A549 (cell line): ENCODE data around the gene ELF3. TPM values are rescaled to one million over a fixed set of nuclear protein-coding genes. Genes with fewer than 3 reads are reported as not detected.

Experiments
- ATAC-seq, 2 experiments: fragments of 200-7000 bp in 1 of 2; fragments of >200 bp in 1 of 2; cut with Nextera tagmentation in 1 of 2; cut with Tn5 transposase in 1 of 2; 3 replicates each; pipeline versions ENCODE4 v1.8.0 to v1.9.1; 2018 to 2020; ENCODE audit warnings: mild to moderate bottlenecking in 1 of 2, moderate library complexity in 1 of 2
- CTCF ChIA-PET: fragments of 300-600 bp; sonication (Branson Sonifier 250); formaldehyde crosslinking; extraction: SDS; loops from one replicate; lab custom pipeline; 2021; ENCODE audit warnings: antibody characterized with exemption, inconsistent platforms; lab: Yijun Ruan, JAX
- POLR2A ChIA-PET: fragments of 350-600 bp; formaldehyde crosslinking; extraction: SDS; loops from one replicate; lab custom pipeline; 2021; ENCODE audit warnings: antibody characterized with exemption, inconsistent platforms; lab: Yijun Ruan, JAX
- DNase-seq, 2 experiments: peaks; one replicate each; pipeline versions ENCODE4 v3.0.0 to v3.0.0-alpha.2; 2011 to 2016; ENCODE audit warnings: low read depth in 1 of 2, low spot score in 1 of 2
- FAIRE-seq: peaks from 2 replicates; lab custom pipeline; 2011; peaks lifted over from hg19 to GRCh38; lab: Jason Lieb, UNC
- H3K27ac ChIP-seq, 2 experiments: fragments of >200 bp; sonication (Bioruptor Twin); formaldehyde crosslinking; 3 replicates each; pipeline ENCODE4 v1.5.1; 2016 to 2017
- H3K4me1 ChIP-seq: fragments of >200 bp; sonication (Bioruptor Twin); formaldehyde crosslinking; 3 replicates; pipeline ENCODE4 v1.6.1; 2016
- H3K4me2 ChIP-seq: fragments of >200 bp; sonication (Bioruptor Twin); formaldehyde crosslinking; 3 replicates; pipeline ENCODE4 v1.6.1; 2016
- H3K4me3 ChIP-seq: fragments of >200 bp; sonication (Bioruptor Twin); formaldehyde crosslinking; 3 replicates; pipeline ENCODE4 v1.5.1; 2016
- H3K9me3 ChIP-seq: fragments of >200 bp; sonication (Bioruptor Twin); formaldehyde crosslinking; 3 replicates; pipeline ENCODE4 v1.6.1; 2016
- ATOH8 ChIP-seq: fragments of 250-450 bp; sonication (Bioruptor Pico); IDR thresholded peaks from 2 replicates; pipeline ENCODE4 v1.5.0; 2020; ENCODE audit warnings: low read depth, mild to moderate bottlenecking, moderate library complexity
- BHLHE40 ChIP-seq: IDR thresholded peaks from 2 replicates; pipeline ENCODE4 v1.6.1; 2012; ENCODE audit warnings: low read depth, low read length, inconsistent platforms
- CBX2 ChIP-seq: fragments of 200-600 bp; sonication (generic); IDR thresholded peaks from 2 replicates; pipeline ENCODE4 v1.6.1; 2016; ENCODE audit warnings: low read depth, mild to moderate bottlenecking, borderline replicate concordance
- CBX8 ChIP-seq: fragments of 200-600 bp; sonication (generic); IDR thresholded peaks from 2 replicates; pipeline ENCODE4 v1.6.1; 2016
- CEBPB ChIP-seq, 2 experiments: fragments of >200 bp in 1 of 2; sonication (Bioruptor Twin) in 1 of 2; formaldehyde crosslinking in 1 of 2; IDR thresholded peaks; 2 replicates each; pipeline ENCODE4 v1.6.1; 2012 to 2016
- CHD2 ChIP-seq: fragments of 150-350 bp; IDR thresholded peaks from 2 replicates; pipeline ENCODE4 v1.6.1; 2014; ENCODE audit warnings: low read length; ENCODE audit not compliant: partially characterized antibody
- E2F6 ChIP-seq: IDR thresholded peaks from 2 replicates; pipeline ENCODE4 v1.6.1; 2012; ENCODE audit warnings: low read depth, borderline replicate concordance
- ELK1 ChIP-seq: fragments of 150-350 bp; IDR thresholded peaks from 2 replicates; pipeline ENCODE4 v1.6.1; 2014; ENCODE audit warnings: low read depth, mild to moderate bottlenecking, low read length
- ESRRA ChIP-seq: fragments of 150-350 bp; IDR thresholded peaks from 2 replicates; pipeline ENCODE4 v1.6.1; 2014; ENCODE audit warnings: mild to moderate bottlenecking, low read length, borderline replicate concordance
- FOSB ChIP-seq: fragments of 250-450 bp; sonication (Bioruptor Pico); IDR thresholded peaks from 2 replicates; pipeline ENCODE4 v1.5.0; 2020; ENCODE audit warnings: mild to moderate bottlenecking, moderate library complexity
- FOSL2 ChIP-seq, 2 experiments: fragments of 450-650 bp in 1 of 2; fragments of >200 bp in 1 of 2; sonication (Bioruptor Twin) in 1 of 2; formaldehyde crosslinking; IDR thresholded peaks; 2 replicates each; pipeline versions ENCODE4 v1.5.0 to v1.6.1; 2016 to 2020; ENCODE audit warnings: mild to moderate bottlenecking in 1 of 2, moderate library complexity in 1 of 2
- FOXS1 ChIP-seq: fragments of 250-450 bp; sonication (Bioruptor Pico); IDR thresholded peaks from 2 replicates; pipeline ENCODE4 v1.5.0; 2020; ENCODE audit warnings: mild to moderate bottlenecking, moderate library complexity
- HDAC2 ChIP-seq: fragments of 200-600 bp; sonication (generic); IDR thresholded peaks from 2 replicates; pipeline ENCODE4 v1.6.1; 2016
- HEYL ChIP-seq: fragments of 250-450 bp; sonication (Bioruptor Pico); IDR thresholded peaks from 2 replicates; pipeline ENCODE4 v1.8.0; 2021; ENCODE audit warnings: mild to moderate bottlenecking, moderate library complexity
- HMGXB4 ChIP-seq: fragments of 250-450 bp; sonication (Bioruptor Pico); IDR thresholded peaks from 2 replicates; pipeline ENCODE4 v1.5.0; 2021; ENCODE audit warnings: mild to moderate bottlenecking, moderate library complexity, borderline replicate concordance
- HOXA7 ChIP-seq: fragments of 250-450 bp; sonication (Bioruptor Pico); IDR thresholded peaks from 2 replicates; pipeline ENCODE4 v1.5.0; 2020; ENCODE audit warnings: mild to moderate bottlenecking, moderate library complexity
- JUN ChIP-seq, 2 experiments: fragments of >200 bp; sonication (Bioruptor Twin); formaldehyde crosslinking; IDR thresholded peaks; 2 replicates in 1 of 2; 3 replicates in 1 of 2; pipeline ENCODE4 v1.6.1; 2016 to 2017
- JUNB ChIP-seq: fragments of >200 bp; sonication (Bioruptor Twin); formaldehyde crosslinking; IDR thresholded peaks from 2 replicates; pipeline ENCODE4 v1.6.1; 2016
- KDM1A ChIP-seq: fragments of 200-600 bp; sonication (generic); IDR thresholded peaks from 2 replicates; pipeline ENCODE4 v1.6.1; 2016; ENCODE audit warnings: low read depth, mild to moderate bottlenecking
- MAFK ChIP-seq: fragments of 450-650 bp; IDR thresholded peaks from 2 replicates; pipeline ENCODE4 v1.6.1; 2014; ENCODE audit not compliant: partially characterized antibody
- MYC ChIP-seq: IDR thresholded peaks from 2 replicates; pipeline ENCODE4 v1.6.1; 2012; ENCODE audit warnings: mild to moderate bottlenecking, inconsistent platforms, low read length, improper control_type of control experiment, borderline replicate concordance
- NFE2L2 ChIP-seq: fragments of 150-350 bp; conservative IDR thresholded peaks from 2 replicates; pipeline ENCODE4 v1.6.1; 2014; ENCODE audit warnings: low read length
- NPAS2 ChIP-seq: fragments of 250-450 bp; sonication (Bioruptor Pico); IDR thresholded peaks from 2 replicates; pipeline ENCODE4 v1.8.0; 2022; ENCODE audit warnings: mild to moderate bottlenecking, moderate library complexity, borderline replicate concordance
- PHF8 ChIP-seq: fragments of 200-600 bp; sonication (generic); IDR thresholded peaks from 2 replicates; pipeline ENCODE4 v1.6.1; 2016; ENCODE audit warnings: low read depth, mild to moderate bottlenecking, antibody characterized with exemption, moderate library complexity, borderline replicate concordance
- POLR2A ChIP-seq: IDR thresholded peaks from 2 replicates; pipeline ENCODE4 v1.6.1; 2012; ENCODE audit warnings: mild to moderate bottlenecking, low read length
- POLR2AphosphoS2 ChIP-seq: conservative IDR thresholded peaks from 2 replicates; pipeline ENCODE4 v1.6.1; 2012; ENCODE audit warnings: low read length, improper control_type of control experiment, inconsistent platforms
- RARB ChIP-seq: fragments of 250-450 bp; sonication (Bioruptor Pico); IDR thresholded peaks from 2 replicates; pipeline ENCODE4 v1.8.0; 2021; ENCODE audit warnings: mild to moderate bottlenecking, moderate library complexity
- RCOR1 ChIP-seq: fragments of 150-350 bp; IDR thresholded peaks from 2 replicates; pipeline ENCODE4 v1.6.1; 2014; ENCODE audit warnings: antibody characterized with exemption, low read length, low read depth
- RNF2 ChIP-seq: fragments of 200-600 bp; sonication (generic); IDR thresholded peaks from 2 replicates; pipeline ENCODE4 v1.6.1; 2016; ENCODE audit warnings: low read depth, mild to moderate bottlenecking, antibody characterized with exemption, moderate library complexity, borderline replicate concordance
- SREBF2 ChIP-seq: fragments of 450-650 bp; IDR thresholded peaks from 2 replicates; pipeline ENCODE4 v1.6.1; 2014; ENCODE audit warnings: mild to moderate bottlenecking, moderate library complexity
- TFCP2L1 ChIP-seq: fragments of 250-450 bp; sonication (Bioruptor Pico); IDR thresholded peaks from 2 replicates; pipeline ENCODE4 v1.5.0; 2021; ENCODE audit warnings: mild to moderate bottlenecking
- USF2 ChIP-seq: fragments of 450-650 bp; IDR thresholded peaks from 2 replicates; pipeline ENCODE4 v1.6.1; 2014; ENCODE audit warnings: antibody characterized with exemption
- ZC3H11A ChIP-seq: fragments of 450-650 bp; IDR thresholded peaks from 2 replicates; pipeline ENCODE4 v1.6.1; 2014; ENCODE audit warnings: antibody characterized with exemption, mild to moderate bottlenecking
- ZFP36 ChIP-seq: fragments of 450-650 bp; IDR thresholded peaks from 2 replicates; pipeline ENCODE4 v1.6.1; 2014; ENCODE audit warnings: borderline replicate concordance; ENCODE audit not compliant: partially characterized antibody
- ZSCAN20 ChIP-seq: fragments of 250-450 bp; sonication (Bioruptor Pico); IDR thresholded peaks from 2 replicates; pipeline ENCODE4 v1.8.0; 2022; ENCODE audit warnings: mild to moderate bottlenecking, moderate library complexity
- WGBS: methylation state at CpG from one replicate; pipeline ENCODE4 v1.1.6; 2017; ENCODE audit errors: missing lambda C conversion rate; 5-methylcytosine and 5-hydroxymethylcytosine counted together
- polyA plus RNA-seq, 4 experiments: library from polyadenylated mRNA; depleted of rRNA in 3 of 4; stranded (reverse); fragments of >200 nt; fragmentation: RNase III in 1 of 4; extraction: RNeasy Plus Mini Kit Qiagen cat#74134 plus additional on column Dnase treatment in 1 of 4; gene quantifications; 2 replicates in 3 of 4; 3 replicates in 1 of 4; pipeline ENCODE4 v1.2.3, GENCODE V29; 2011 to 2017

The ELF3 gene
- polyA plus RNA-seq, 2 of the 4 experiments (the other 2 are of a cell fraction), result 180 to 334 TPM

GRCh38 chr1:202016022-202016810 lies 5.8 kb downstream of the ELF3 start:
- peak overlapping the region; percentile 95 for H3K4me3 ChIP-seq
- ATAC-seq (no peak), DNase-seq (peak in 1 of 2 experiments; percentile 79), FAIRE-seq (no peak)
- peak overlapping the region; percentile 88 for H3K4me2 ChIP-seq
- 55% methylated on average over 9 of the region's 9 CpGs for WGBS
- H3K9me3 ChIP-seq, result no peaks in the 10 kb centered on the region
- H3K27ac ChIP-seq, result peak overlapping the region; percentile 93 to 94
- POLR2A ChIA-PET, result interaction anchor here (2.3 to 4.7 kb wide), 2 partner anchors 19 to 41 kb away, joined by 11 to 68 read pairs; no protein-coding TSS in a partner anchor
- CTCF ChIA-PET, result interaction anchor here (0.9 to 46.8 kb wide), 9 partner anchors 9 to 155 kb away, joined by 3 to 1624 read pairs (median 6); partner anchors contain the start of gene GPR37L1
- H3K4me1 ChIP-seq, result peaks cover 72% of the 10 kb centered on the region
- TF ChIP-seq SREBF2 (no peak), PHF8 (no peak), POLR2AphosphoS2 (no peak; the same call in none of the 2 replicates), HMGXB4 (no peak; the same call in 1 of the 2 replicates), RARB (CRISPR knock-in tag) (peak; percentile 72; the same call in 1 of the 2 replicates), HOXA7 (CRISPR knock-in tag) (peak; percentile 90), HEYL (no peak), CEBPB (IDR thresholded peaks at IDR 0.05) (no peak), TFCP2L1 (CRISPR knock-in tag) (0 out of 2 replicates have a peak, but pooled peaks have one; percentile 49), ELK1 (no peak), POLR2A (no peak), CHD2 (no peak), BHLHE40 (no peak), HDAC2 (no peak), ATOH8 (no peak), RCOR1 (no peak), FOSL2 (IDR thresholded peaks at IDR 0.05) (no peak), FOSL2 (CRISPR knock-in tag; IDR thresholded peaks at IDR 0.05) (0 out of 2 replicates have a peak, but pooled peaks have one; percentile 6), JUNB (no peak), JUN (IDR thresholded peaks at IDR 0.05) (peak; percentile 38 to 81; a peak in 2 of 5 replicates), USF2 (no peak), RNF2 (no peak), ZC3H11A (no peak), ESRRA (peak; percentile 92), NFE2L2 (no peak), KDM1A (no peak), ZFP36 (no peak), FOXS1 (CRISPR knock-in tag) (no peak), NPAS2 (CRISPR knock-in tag) (no peak), CBX8 (no peak), E2F6 (no peak), MYC (no peak), FOSB (CRISPR knock-in tag) (peak; percentile 90), CBX2 (no peak), ZSCAN20 (CRISPR knock-in tag) (no peak), MAFK (no peak)
